GM21381 (cell line): ENCODE data around the gene STK38.

Experiments
- ATAC-seq: cut with Tn5 transposase; IDR thresholded peaks from one replicate; pipeline ENCODE4 v1.9.1; 2021; ENCODE audit warnings: mild to moderate bottlenecking, moderate library complexity; ENCODE audit not compliant: unreplicated experiment

STK38 gene

DNA sequence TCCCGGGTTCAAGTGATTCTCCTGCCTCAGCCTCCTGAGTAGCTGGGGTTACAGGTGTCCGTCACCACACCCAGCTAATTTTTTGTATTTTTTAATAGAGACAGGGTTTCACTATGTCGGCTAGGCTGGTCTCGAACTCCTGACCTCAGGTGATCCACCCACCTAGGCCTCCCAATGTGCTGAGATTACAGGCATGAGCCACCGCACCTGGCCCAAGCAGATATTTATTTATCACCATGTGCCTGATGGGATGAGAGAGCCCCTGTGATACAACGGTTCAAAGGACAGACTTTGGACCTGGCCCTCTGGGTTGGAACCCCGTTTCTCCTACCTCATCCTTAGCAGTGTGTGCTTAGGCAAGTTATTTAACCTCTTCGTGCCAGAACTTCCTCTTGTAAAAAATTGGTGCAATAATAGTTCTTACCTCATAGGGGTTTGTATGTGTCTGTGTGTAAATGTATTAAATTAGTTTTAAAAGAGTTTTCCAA is 19.2 kb upstream of the STK38 start:
- no peak for ATAC-seq

- ATAC-seq, result no peak
Observed at GRCh38 chr6:36563928-36564284, 16.6 kb upstream of the STK38 start.

DNA sequence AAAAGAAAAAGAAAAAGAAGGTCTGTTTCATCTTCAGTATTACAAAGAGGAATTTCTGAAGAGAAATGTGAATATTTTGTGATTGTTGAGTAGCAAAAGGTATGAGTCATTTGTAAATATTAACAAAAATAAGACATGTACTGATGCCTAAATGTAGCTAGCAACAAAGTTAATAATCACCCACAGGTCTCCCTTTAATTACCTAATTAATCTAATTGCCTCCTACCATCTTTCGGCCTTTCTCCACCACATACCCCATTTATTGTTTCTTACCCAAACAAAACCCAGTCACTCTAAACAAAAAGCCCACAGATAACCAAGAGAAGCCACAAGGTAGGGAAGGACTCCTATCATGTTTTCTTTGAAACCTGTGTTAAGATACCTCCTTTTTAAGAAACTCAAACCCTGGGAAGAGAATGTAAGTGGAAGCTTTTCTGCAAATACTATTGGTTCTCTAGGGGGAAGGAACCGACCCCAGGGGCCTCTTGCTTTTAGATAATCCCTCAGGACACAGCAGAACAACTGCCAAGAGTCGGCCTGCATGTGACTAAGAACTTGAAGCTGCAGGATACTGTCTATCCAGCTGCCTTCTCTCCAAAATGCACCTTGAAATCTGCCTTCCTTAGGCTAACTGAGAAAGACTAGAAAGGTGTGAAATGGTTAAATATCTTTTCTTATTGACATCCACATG is 16.1 kb upstream of the STK38 start:
- no peak for ATAC-seq

- no peak for ATAC-seq
Observed at GRCh38 chr6:36560822-36561221, 13.5 kb upstream of the STK38 start.

GRCh38 chr6:36559011-36559793 is 11.9 kb upstream of the STK38 start:
- ATAC-seq, result no peak

DNA sequence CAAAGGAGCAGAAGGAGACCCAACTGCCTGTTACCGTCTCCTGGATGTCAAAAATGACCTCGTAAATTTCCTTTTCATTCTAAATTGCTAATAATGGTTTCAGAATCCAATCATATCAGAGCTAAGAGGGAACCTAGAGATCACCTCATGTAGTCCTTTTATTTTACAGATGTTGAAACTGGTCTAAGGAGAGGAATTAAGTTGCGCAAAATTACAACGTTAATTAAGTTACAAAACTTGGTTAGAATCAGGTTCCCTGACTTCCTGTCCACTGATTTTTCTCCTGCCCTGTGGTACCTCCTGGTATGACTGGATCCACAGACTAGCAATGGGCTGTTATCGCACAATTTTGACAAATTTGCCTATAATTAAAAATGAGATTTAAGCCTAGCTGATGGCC is 9.0 kb upstream of the STK38 start:
- no peak for ATAC-seq

GRCh38 chr6:36555750-36556252 is 8.5 kb upstream of the STK38 start:
- ATAC-seq, result no peak

DNA sequence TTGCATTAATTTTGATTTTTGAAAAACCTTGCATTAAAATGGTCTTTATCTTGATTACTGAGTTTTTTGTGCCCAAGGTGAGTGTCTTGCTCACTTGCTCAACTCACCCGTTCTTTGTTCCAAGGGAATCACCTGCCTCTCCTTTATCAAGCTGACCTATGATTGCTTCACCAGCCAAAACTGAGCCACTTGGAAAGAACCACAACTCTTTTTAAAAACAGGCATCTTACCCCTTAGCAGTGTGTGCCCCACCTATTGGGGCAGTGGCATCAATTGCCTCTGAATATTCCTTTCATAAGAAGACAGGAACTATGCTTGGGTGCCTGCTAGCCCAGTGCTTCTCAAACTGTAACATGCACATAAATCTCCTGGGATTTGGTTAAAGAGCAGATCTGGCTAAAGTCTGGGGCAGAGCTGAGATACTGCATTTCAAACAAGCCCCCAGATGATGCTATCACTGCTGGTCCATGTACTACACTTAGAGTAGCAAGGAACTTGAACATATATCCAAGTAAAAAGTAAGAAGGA is 3.3 kb upstream of the STK38 start:
- no peak for ATAC-seq

DNA sequence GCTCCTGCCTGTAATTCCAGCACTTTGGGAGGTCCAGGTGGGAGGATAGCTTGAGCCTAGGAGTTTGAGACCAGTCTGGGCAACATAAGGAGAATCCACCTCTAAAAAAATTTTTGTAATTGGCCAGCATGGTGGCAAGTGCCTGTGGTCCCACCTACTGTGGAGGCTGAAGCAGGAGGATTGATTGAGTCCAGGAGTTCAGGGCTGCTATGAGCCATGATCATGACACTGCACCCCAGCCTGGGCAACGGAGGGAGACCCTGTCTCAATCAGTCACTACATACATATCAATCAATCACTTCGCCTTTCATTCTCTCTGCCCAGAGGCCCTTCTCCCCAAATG is 1.1 kb upstream of the STK38 start:
- ATAC-seq, result no peak

GRCh38 chr6:36547646-36548400 is 544 bp upstream of the STK38 start:
- ATAC-seq, result no peak

DNA sequence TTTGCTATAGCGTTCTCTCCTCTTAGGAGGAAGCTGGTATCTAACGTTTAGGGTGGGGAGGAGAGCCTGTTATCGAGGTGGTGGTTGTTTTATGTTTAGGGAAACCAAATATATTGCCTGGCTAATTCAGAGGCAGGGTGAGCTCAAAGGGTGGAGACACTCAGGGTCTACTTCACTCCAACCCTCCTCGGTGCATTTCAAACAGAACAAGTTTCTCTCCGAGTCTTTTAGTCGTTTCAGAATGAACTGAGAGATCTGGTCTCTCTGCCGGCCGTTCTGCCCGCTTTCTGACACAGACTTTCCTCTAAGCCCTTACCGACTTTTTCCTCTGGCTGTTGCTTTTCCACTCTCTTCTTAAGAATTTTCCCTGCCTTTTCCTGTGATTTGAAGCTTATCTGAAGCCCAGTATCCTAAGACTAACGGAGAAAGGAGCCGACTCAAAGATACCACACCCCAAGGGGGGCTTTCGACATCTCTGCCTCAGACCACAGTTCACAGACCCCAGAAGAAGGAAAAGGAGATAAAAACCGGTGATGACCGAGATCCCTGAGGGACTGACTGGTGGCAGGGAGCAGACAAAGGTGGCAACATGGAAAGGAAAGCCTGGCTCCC is 865 bp downstream of the STK38 start:
- ATAC-seq, result peak; percentile 5

DNA sequence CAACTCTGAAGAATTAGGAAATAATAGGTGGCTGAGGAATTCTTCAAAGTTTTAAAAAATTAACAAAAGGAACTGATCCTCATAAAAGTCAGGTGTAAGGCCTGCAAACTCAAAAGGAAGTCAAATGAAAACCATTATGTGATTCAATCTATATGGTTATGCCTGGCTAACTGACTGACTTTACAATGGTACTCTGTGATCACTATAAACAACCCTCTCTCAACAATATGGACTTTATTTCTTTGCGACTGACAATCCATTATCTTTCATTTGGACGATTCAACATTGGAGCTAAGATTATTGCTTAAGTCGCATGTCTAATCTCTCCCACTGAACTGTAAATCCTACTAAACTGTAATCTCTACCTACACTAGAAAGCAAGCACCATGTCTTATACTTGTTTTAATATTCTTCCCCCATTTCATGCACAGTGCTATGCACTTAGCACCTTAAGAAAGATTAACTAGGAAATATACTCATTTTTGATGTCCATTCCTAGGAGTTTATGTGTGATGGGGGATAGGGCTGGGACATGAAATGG is 1.4 kb downstream of the STK38 start:
- ATAC-seq, result no peak

DNA sequence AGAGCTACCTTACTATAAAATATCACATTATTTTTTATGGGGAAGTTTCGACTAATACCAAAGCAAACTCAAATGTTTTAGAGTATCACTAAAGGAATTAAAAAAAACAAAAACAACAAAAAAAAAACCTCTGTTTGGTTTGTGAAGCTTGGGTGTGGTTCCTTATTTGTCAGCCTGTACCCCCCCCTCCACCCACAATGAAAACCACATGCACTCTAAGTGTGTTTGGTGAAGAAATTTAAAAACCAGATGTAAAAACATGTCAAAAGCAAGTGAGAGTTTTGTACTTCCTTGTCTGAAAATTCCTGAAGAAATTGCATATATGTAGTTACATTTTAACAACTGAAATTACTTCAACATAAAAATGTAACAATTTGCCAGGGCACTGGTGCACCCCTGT is 3.1 kb downstream of the STK38 start:
- ATAC-seq, result no peak

DNA sequence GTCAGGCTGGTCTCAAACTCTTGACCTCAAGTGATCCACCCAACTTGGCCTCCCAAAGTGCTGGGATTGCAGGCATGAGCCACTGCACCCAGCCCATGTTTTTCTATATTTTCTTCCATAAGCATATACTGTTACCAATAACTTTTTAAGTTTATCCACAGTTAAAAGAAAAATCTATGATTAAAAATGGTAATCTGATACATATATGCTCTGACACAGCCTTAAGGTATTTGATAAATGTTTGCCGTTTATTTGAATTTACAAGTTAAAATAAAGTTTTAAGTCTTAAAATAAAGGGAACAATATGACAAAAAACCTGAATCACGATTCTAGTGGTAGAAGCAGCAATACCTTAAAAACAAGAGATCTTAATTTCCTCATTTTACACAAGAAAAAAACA is 5.2 kb downstream of the STK38 start:
- ATAC-seq, result no peak

GRCh38 chr6:36539814-36540568 is 7.3 kb downstream of the STK38 start:
- ATAC-seq, result no peak

DNA sequence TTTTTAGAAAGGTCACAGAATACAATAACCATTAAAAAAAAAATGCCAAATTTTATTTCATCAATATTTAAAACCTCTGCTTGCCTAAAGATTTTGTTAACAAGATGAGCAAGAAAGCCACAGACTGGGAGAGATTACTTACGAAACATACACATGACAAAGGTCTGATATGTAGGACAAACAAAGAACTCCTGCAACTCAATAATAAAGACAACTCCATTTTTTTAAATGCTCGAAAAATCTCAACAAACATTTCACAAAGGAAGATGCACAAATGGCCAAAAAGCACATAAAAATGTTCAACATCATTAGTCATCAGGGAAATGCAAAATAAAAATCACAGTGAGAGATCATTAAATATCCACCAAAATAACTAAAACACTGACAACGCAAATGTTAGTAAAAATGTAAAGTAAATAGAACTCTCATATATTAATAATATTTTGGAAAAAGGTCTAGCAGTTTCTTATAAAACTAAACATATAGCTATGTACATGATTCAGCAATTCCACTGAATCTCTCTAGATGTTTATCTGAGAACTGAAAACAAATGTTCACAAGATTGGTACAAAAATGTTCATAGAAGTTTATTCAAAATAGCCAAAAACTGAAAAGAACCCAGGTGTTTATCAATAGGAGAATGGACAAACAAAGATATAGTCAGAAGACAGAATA is 10.3 kb downstream of the STK38 start:
- no peak for ATAC-seq

DNA sequence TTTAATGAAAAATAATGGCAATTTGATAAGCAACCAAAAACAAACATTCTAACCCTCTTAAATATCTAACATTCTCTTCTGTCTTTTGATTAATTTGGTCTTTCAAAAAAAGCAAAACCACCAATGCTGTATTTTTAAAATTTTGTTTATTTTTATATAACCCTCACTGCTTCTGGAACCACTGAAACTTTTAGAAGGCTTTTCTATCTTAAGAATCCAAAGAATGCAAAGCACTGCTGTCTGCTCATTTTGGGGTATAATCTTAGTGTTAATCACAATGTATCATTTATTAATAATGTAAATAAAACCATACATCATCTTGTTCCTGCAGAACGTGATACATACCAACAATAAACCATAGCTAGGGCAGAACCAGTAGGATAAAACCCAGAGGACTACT is 14.0 kb downstream of the STK38 start:
- no peak for ATAC-seq

GRCh38 chr6:36526066-36526465 is 21.2 kb downstream of the STK38 start:
- no peak for ATAC-seq

DNA sequence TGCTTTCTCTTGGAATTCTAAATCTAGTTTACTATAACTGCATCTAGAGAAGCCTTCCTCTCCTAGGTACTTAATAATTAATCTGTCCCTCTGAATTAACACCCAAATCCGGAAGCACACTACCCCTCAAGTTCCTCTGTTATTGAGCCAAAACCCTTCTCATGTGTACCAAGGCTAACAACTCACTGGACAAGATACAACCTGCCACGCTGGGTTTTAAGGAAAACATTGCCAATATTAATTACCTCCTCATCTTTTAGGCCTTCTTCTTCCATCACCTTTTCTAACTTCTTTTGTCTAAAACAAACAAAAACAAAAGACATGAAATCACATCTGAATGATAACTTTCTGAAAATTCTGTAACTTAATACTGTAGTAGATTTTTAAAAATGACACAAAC is 21.9 kb downstream of the STK38 start:
- no peak for ATAC-seq
